ENCODE data around the gene CCL26. TPM values are rescaled to one million over a fixed set of nuclear protein-coding genes. Genes with fewer than 3 reads are reported as not detected.

Gene CCL26
- total RNA-seq, 1 experiment from 2014 or later: 0.49 TPM

DNA sequence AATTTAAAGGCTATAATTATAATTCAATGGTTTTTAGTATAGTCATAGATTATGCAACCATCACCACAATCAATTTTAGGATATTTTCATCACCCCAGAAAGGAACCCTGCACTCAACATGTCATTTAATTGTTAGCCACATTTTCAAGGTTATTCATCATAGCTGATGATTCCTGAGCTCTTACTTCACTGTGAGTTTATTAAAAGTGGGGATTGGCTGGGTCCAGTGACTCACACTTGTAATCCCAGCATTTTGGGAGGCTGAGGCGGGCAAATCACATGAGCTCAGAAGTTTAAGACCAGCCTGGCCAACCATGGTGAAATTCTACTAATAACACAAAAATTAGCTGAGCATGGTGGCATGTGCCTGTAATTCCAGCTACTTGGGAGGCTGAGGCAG is 787 bp downstream of the CCL26 start (continued):
- TF ChIP-seq ZBTB33 (IDR thresholded peaks at IDR 0.05; ENCODE audit: extremely low read depth, insufficient replicate concordance, low read length) (no peak), CBX3 (IDR thresholded peaks at IDR 0.05; ENCODE audit: low read depth) (no peak), MAX (IDR thresholded peaks at IDR 0.05) (no peak), EGR1 (IDR thresholded peaks at IDR 0.05; ENCODE audit: low read depth) (no peak), EZH2 (IDR thresholded peaks at IDR 0.05) (no peak)

DNA sequence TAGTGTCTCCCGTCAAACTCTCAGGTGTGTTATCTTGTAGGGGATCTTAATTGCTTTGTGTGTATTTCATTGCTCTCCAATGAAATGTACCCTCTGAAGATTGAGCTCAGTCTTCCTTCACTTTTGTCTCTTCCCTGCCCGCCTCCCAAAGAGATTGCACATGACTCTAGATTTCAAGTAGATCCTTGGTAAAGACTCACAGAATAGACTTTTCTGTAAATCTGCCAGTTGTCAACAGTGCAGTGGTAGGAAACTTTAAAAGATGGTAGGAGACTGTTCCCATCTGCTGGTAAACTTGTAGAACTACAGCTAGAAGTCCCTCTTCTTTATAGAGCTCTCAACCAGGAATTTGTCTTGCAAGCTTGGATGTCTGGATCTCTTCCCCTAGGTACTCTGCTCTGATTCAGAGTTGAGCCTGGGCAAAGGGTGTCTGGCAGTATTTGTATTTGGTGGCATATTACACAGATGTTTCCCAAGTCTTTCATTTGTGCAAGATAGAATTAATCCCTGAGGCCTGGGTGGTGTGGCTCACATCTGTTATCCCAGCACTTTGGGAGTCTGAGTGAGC is 9.6 kb downstream of the CCL26 start:
- Histone ChIP-seq H3K9me3 (ENCODE audit: control insufficient read depth in 1 of 2, insufficient read depth in 1 of 2, low read depth in 1 of 2, low read length in 2 of 2) (no peaks in the 10 kb centered on the region), H3K36me3 (ENCODE audit: control insufficient read depth in 1 of 2, insufficient read depth in 2 of 2, low read length in 2 of 2) (no peaks in the 10 kb centered on the region), H3K4me1 (ENCODE audit: control insufficient read depth in 1 of 2, insufficient read depth in 2 of 2, low read length in 2 of 2) (no peaks in the 10 kb centered on the region), H3K79me2 (ENCODE audit: insufficient read depth, low read length) (no peaks in the 10 kb centered on the region), H3K9ac (ENCODE audit: low read length) (no peak overlapping the region), H2AFZ (ENCODE audit: low read depth, low read length, poor library complexity, severe bottlenecking) (no peak overlapping the region), H3K4me3 (replicated peaks in 1 of 2; ENCODE audit: low read depth in 1 of 2, low read length in 2 of 2) (no peak overlapping the region), H3K9me2 (ENCODE audit: insufficient read depth) (no peaks in the 10 kb centered on the region), H3K4me2 (ENCODE audit: low read length) (no peak overlapping the region), H3K27ac (ENCODE audit: low read depth, low read length) (no peak overlapping the region), H3K27me3 (ENCODE audit: insufficient read depth, low read length) (no peaks in the 10 kb centered on the region), H4K20me1 (ENCODE audit: insufficient read depth) (no peaks in the 10 kb centered on the region)
- peak; percentile 93 for ATAC-seq
- CTCF ChIA-PET: interaction anchor here (0.6 to 1.1 kb wide), 12 partner anchors 9 to 685 kb away, joined by 3 to 15 read pairs (median 4); partner anchors contain the start of gene CCL26
- POLR2A ChIA-PET: interaction anchor here (0.6 kb wide), 1 partner anchor 154 kb away, joined by 3 read pairs; no protein-coding TSS in a partner anchor
- peak; percentile 40 for DNase-seq (ENCODE audit: low read depth, low spot score)
- BruUV-seq (replicated peaks): no TSS peak
- TF ChIP-seq RAD21 (IDR thresholded peaks at IDR 0.05; ENCODE audit: low read depth) (peak; percentile 92), FOSL1 (IDR thresholded peaks at IDR 0.05; ENCODE audit: low read depth) (no peak), CTCF (IDR thresholded peaks at IDR 0.05 in 2 of 3, conservative IDR thresholded peaks at IDR 0.05 in 1 of 3; ENCODE audit: borderline replicate concordance in 1 of 3, insufficient read depth in 1 of 3, low read depth in 2 of 3, low read length in 2 of 3) (peak; percentile 62 to 77 (median 68); a peak in 5 of 6 replicates), REST (IDR thresholded peaks at IDR 0.05; ENCODE audit: low read depth) (no peak), MAX (IDR thresholded peaks at IDR 0.05) (no peak), EZH2 (IDR thresholded peaks at IDR 0.05) (no peak)
- RAD21 ChIA-PET (ENCODE audit: low non-redundant PET in 1 of 2, low total read pairs in 2 of 2, uncharacterized antibody in 2 of 2, unreplicated experiment in 2 of 2): interaction anchor here (0.6 to 1.0 kb wide), 5 partner anchors 165 to 259 kb away, joined by 3 to 7 read pairs (median 3); no protein-coding TSS in a partner anchor
- intact Hi-C loops (cut with micrococcal nuclease): loop anchor here (1.0 to 10.0 kb wide), 2 partner anchors 147 to 262 kb away; no protein-coding TSS in a partner anchor
